Adrenal gland (tissue), 12 donors: Measurements from ENCODE around the gene PTPN20. TPM values are rescaled to one million over a fixed set of nuclear protein-coding genes. Genes with fewer than 3 reads are reported as not detected.

Experiments
- DNase-seq, 7 donors: peaks; one replicate each; pipeline ENCODE4 v3.0.0-alpha.2; 2019 to 2020
- H3K27ac ChIP-seq, 5 donors: fragments of 200-600 bp; sonication (generic) in 4 of 5; 1 replicate in 3 of 5; 2 replicates in 2 of 5; pipeline versions ENCODE4 v1.5.1 to v1.8.0; 2016 to 2020; ENCODE audit warnings: mild to moderate bottlenecking in 1 of 5
- H3K27me3 ChIP-seq: fragments of 200-600 bp; 2 replicates; pipeline ENCODE4 v1.8.0; 2021
- H3K36me3 ChIP-seq, 2 donors: fragments of 200-600 bp; replicated peaks in 1 of 2; 1 replicate in 1 of 2; 2 replicates in 1 of 2; pipeline versions ENCODE4 v1.5.1 to v1.8.0; 2018 to 2022
- H3K4me1 ChIP-seq, 2 donors: fragments of 200-600 bp; replicated peaks in 1 of 2; 1 replicate in 1 of 2; 2 replicates in 1 of 2; pipeline versions ENCODE4 v1.5.1 to v1.8.0; 2018 to 2021
- H3K4me3 ChIP-seq, 4 donors: fragments of 200-600 bp; sonication (generic) in 3 of 4; one replicate each; pipeline ENCODE4 v1.5.1; 2016 to 2018
- H3K9me3 ChIP-seq, 3 donors: fragments of 200-600 bp; sonication (generic) in 1 of 3; replicated peaks in 1 of 3; 1 replicate in 2 of 3; 2 replicates in 1 of 3; pipeline versions ENCODE4 v1.5.1 to v1.8.0; 2016 to 2021
- CTCF ChIP-seq, 6 experiments: fragments of 450-650 bp in 4 of 6; fragments of 200-600 bp in 2 of 6; sonication (generic) in 1 of 6; IDR thresholded peaks; 1 replicate in 5 of 6; 2 replicates in 1 of 6; pipeline versions ENCODE4 v1.5.1 to v1.8.0; 2016 to 2021; ENCODE audit warnings: antibody characterized with exemption in 6 of 6, mild to moderate bottlenecking in 2 of 6, moderate library complexity in 1 of 6
- POLR2A ChIP-seq, 2 donors: fragments of 450-650 bp; IDR thresholded peaks; one replicate each; pipeline ENCODE4 v1.6.1; 2017; ENCODE audit warnings: antibody characterized with exemption in 2 of 2, mild to moderate bottlenecking in 2 of 2, moderate library complexity in 1 of 2
- WGBS, 4 donors: extraction: QIAGEN DNeasy Blood & Tissue Kit in 2 of 4; methylation state at CpG; one replicate each; pipeline versions ENCODE4 v1.1.5 to v1.1.7; 2013 to 2017; 5-methylcytosine and 5-hydroxymethylcytosine counted together
- intact Hi-C, 2 donors: fragments of 100-400 bp; cut with DNase I; formaldehyde crosslinking; loops; one replicate each; pipeline versions ENCODE4 v1.14.1 to v1.15.0; 2022 to 2023
- polyA plus RNA-seq, 3 donors: library from polyadenylated mRNA; stranded (reverse); fragments of 200-250 nt in 2 of 3; fragments of 350-450 nt in 1 of 3; fragmentation: Illumina TruSeq in 1 of 3; extraction: RNeasy Lipid Tissue Mini Kit (QIAGEN cat#74804) in 1 of 3; gene quantifications; one replicate each; pipeline ENCODE4 v1.2.3, GENCODE V29; 2013 to 2014
- total RNA-seq, 9 donors: library from RNA; depleted of rRNA in 4 of 9; stranded (reverse); fragments of >200 nt in 4 of 9; fragments of 120-200 nt in 1 of 9; fragmentation: NEBNext Ultra II Directional in 1 of 9; extraction: Animal tissue kit (Norgen Biotek cat#: 25700) in 1 of 9; gene quantifications; one replicate each; pipeline versions ENCODE4 v1.1.0 to v1.2.4, GENCODE V29; 2013 to 2023
- donor health status: healthy with polysubstance abuse.
- donor health status: Bipolar disorder and iron deficiency.
- donor health status: DM: yes; HTN: yes; CAD: no.
- donor health status: DM: no; HTN: no; CAD: no.
- donor health status: DM: no; HTN: no; CAD: no.
- donor health status: DM: yes; HTN: yes; CAD: no.

Gene PTPN20
- total and polyA plus RNA-seq, 12 donors, result 3.2 to 27.2 (median 11.2) TPM

GRCh38 chr10:47018026-47018735, 107.0 kb downstream of the PTPN20 start:
- H3K27ac ChIP-seq, result no peak overlapping the region
- whole genome bisulfite sequencing, 4 donors, result 79 to 85% (median 85%) methylated on average over 2 of the region's 2 CpGs
- TF ChIP-seq POLR2A (IDR thresholded peaks at IDR 0.05), result no peak
- TF ChIP-seq CTCF (IDR thresholded peaks at IDR 0.05), result no peak
- no peaks in the 10 kb centered on the region for H3K9me3 ChIP-seq
- H3K4me3 ChIP-seq, result no peak overlapping the region
- DNase-seq, result no peak
- no peaks in the 10 kb centered on the region for H3K4me1 ChIP-seq
- intact Hi-C loops, result no loop called here
- no peaks in the 10 kb centered on the region for H3K36me3 ChIP-seq
- H3K27me3 ChIP-seq, result no peaks in the 10 kb centered on the region

DNA sequence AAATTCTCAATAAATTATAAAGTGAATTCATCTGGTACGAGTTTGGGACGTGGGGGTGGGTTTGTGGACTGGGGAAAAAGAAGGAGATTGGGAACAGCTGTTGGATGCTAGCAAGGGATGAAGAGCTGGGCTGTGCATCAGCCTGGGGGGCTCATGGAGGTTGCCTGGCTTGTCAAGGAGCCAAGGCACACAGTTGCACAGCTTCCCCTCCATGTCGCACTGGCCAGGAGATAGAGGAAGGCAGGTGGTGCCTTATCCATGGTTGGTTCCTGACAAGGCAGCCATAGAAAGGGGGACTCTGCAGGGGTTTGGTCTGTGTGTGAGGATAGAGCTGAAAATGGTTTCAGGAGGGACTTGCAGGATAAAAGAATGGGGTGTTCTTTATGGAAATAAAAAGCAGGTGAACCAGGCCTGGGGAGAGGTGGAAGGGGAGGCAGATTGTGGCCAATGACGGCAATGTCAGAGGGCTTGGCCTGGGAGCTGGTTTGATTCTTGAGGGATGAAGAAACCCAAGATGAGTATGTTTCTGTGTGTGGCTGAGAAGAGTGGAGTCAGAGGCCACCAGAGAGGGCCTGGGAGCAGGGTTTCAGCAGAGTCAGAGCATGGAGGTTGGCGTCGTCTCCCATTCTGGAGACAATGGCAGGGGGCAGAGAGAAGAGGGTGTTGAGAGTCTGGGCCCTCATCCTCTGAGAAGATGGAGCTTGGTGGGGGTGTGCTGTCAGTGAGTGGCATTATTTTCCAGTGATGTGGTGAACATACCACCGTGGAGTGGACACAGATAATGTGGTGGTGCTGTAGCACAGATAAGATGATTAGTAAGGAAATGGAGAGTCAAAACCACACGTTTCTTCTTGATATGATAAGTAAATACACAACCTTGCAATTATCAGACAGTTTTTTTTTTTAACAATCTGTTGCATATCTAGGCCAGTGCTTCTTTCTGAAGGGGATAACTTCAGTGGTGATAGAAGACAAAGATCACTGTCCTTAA, 108.2 kb downstream of the PTPN20 start:
- Histone ChIP-seq H3K27ac (no peak overlapping the region), H3K27me3 (no peaks in the 10 kb centered on the region), H3K9me3 (no peaks in the 10 kb centered on the region), H3K36me3 (no peaks in the 10 kb centered on the region), H3K4me3 (no peak overlapping the region), H3K4me1 (no peaks in the 10 kb centered on the region)
- TF ChIP-seq CTCF (IDR thresholded peaks at IDR 0.05) (no peak), POLR2A (IDR thresholded peaks at IDR 0.05) (no peak)
- intact Hi-C loops, result no loop called here
- DNase-seq, result no peak
- 69 to 82% (median 76%) methylated on average over 8 of the region's 8 CpGs for WGBS, 4 donors

DNA sequence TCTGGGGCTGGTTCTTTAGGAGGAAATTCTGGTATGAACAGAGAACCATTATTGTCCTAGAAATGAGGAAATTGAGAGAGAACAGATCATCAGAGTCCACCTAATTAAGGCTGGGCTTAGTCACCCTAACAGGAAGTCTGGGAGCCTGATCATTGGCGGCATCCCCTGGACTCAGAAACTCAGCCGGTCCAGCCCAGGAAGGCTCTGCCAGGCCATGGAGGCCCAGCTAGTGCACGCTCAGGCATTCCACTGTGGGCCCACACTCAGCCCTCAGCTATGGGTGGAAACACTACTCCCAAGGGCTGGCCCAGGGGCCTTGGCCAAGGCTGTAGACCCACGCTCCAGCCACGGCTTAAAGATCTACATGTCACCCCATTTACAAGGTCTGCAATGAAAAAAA, 109.2 kb downstream of the PTPN20 start:
- DNase-seq, result peak in 2 of 7 donors; percentile 19 to 36
- H3K36me3 ChIP-seq, result no peaks in the 10 kb centered on the region
- no peaks in the 10 kb centered on the region for H3K9me3 ChIP-seq
- 81 to 100% (median 84%) methylated on average over 2 to 5 of the region's 5 CpGs for WGBS, 4 donors
- no peak overlapping the region for H3K27ac ChIP-seq
- no peak overlapping the region for H3K4me3 ChIP-seq
- no peaks in the 10 kb centered on the region for H3K27me3 ChIP-seq
- intact Hi-C loops, result no loop called here
- no peak for TF ChIP-seq CTCF (IDR thresholded peaks at IDR 0.05)
- TF ChIP-seq POLR2A (IDR thresholded peaks at IDR 0.05), result no peak
- H3K4me1 ChIP-seq, result no peaks in the 10 kb centered on the region

DNA sequence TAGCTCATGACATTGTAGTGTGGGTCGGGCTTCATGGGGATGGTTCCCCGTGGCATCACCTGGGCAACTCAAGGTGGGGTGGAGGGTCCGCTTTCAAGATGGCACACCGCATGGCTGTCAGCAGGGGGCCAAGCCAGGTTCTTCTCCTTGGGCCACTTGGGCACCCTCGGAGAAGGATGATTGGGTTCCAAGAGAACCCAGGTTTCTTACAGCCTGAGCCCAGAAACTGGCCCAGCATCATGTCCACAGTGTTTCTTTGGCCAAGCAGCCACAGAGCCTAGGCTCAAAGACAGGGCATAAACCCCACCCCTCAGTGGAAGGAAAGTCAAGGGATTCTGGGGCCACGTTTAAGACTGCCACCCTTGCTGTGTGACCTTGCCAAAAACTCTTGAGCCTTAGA, 110.6 kb downstream of the PTPN20 start:
- 84 to 91% (median 90%) methylated on average over 6 of the region's 6 CpGs for WGBS, 4 donors
- TF ChIP-seq POLR2A (IDR thresholded peaks at IDR 0.05), result no peak
- intact Hi-C loops, result no loop called here
- no peaks in the 10 kb centered on the region for H3K4me1 ChIP-seq
- no peaks in the 10 kb centered on the region for H3K9me3 ChIP-seq
- no peaks in the 10 kb centered on the region for H3K27me3 ChIP-seq
- H3K4me3 ChIP-seq, result no peak overlapping the region
- no peak for DNase-seq
- H3K36me3 ChIP-seq, result no peaks in the 10 kb centered on the region
- H3K27ac ChIP-seq, result no peak overlapping the region
